Measurements from ENCODE around the gene CCDC57. TPM values are rescaled to one million over a fixed set of nuclear protein-coding genes. Genes with fewer than 3 reads are reported as not detected.

Gene CCDC57
- total RNA-seq, 1 experiment from 2014 or later: 17.8 TPM

DNA sequence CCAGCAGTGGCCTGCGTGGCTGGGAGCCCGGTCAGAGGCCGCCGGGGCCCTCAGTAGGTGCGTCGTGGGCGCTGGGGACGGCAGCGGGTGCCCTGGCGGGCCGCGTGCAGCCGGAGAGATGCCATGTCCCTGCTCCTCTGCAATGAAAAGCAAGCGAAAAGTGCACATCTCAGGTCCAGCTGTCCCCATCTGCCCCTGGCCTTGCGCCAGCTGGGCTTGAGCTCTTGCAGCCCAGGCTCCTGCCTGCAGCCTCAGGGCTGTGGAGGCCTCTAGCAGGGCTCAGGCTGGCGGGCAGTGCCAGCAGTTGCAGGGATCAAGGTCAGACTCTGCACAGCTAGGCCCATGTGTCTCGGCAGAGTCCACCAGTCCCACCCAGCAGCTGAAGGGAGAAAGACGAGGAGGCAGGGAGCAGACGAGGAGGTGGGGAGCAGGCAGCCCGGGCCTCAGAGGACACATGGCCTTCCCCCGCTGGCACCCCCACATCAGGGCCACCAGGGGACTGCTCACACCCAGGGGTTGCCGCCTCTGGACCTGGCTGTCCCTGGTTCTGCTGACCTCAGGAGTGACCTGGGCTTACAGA lies 27.4 kb upstream of the CCDC57 start:
- DNase-seq (ENCODE audit: low read depth, low spot score): no peak
- in situ Hi-C loops (cut with HindIII; ENCODE audit: low pct_unique_long_range_greater_than_20kb, low sequenced_read_pairs): no loop called here

DNA sequence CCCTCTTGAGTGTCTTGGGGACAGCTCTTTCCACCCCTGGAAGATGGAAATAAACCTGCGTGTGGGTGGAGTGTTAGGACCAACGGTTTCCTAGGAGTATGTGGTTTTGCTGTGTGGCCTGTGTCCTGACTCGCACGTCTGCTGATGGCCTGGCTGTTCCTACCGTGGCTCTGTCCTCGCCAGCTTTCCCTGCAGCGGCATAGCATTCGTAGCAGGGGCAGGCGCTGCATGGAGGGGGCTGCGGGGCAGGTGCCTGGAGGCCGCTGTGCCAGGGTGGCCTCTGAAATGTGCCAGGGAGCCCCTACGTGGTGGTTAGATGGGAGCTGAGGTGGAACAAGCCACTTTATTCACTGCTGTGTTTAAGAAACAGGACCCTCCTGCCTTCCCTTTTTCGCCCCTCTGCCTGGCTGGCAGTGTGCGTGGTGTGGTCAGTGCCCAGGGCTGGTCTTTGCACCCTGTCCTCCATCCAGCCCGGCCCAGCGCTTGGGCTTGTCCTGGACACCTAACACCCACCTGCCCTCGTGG lies 26.8 kb upstream of the CCDC57 start:
- in situ Hi-C loops (cut with HindIII; ENCODE audit: low pct_unique_long_range_greater_than_20kb, low sequenced_read_pairs): no loop called here

DNA sequence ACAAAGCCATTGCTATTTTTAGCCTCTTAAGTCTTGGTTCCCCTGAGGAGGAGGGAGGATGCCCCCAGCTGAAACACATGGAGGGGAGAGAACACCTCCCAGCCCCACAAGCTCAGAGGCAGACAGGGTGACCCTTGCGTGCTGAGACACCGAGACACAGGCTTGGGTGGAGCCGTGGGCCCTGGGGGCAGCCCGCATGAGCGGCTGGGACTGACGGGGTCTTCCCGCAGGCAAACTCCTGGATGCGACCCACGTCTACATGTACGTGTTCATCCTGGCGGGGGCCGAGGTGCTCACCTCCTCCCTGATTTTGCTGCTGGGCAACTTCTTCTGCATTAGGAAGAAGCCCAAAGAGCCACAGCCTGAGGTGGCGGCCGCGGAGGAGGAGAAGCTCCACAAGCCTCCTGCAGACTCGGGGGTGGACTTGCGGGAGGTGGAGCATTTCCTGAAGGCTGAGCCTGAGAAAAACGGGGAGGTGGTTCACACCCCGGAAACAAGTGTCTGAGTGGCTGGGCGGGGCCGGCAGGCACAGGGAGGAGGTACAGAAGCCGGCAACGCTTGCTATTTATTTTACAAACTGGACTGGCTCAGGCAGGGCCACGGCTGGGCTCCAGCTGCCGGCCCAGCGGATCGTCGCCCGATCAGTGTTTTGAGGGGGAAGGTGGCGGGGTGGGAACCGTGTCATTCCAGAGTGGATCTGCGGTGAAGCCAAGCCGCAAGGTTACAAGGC lies 26.0 kb upstream of the CCDC57 start:
- in situ Hi-C loops (cut with HindIII; ENCODE audit: low pct_unique_long_range_greater_than_20kb, low sequenced_read_pairs): no loop called here
- DNase-seq (ENCODE audit: low read depth, low spot score): no peak

More for the DNA sequence above, 26.8 kb upstream of the CCDC57 start:
- no peak for DNase-seq (ENCODE audit: low read depth, low spot score)

DNA sequence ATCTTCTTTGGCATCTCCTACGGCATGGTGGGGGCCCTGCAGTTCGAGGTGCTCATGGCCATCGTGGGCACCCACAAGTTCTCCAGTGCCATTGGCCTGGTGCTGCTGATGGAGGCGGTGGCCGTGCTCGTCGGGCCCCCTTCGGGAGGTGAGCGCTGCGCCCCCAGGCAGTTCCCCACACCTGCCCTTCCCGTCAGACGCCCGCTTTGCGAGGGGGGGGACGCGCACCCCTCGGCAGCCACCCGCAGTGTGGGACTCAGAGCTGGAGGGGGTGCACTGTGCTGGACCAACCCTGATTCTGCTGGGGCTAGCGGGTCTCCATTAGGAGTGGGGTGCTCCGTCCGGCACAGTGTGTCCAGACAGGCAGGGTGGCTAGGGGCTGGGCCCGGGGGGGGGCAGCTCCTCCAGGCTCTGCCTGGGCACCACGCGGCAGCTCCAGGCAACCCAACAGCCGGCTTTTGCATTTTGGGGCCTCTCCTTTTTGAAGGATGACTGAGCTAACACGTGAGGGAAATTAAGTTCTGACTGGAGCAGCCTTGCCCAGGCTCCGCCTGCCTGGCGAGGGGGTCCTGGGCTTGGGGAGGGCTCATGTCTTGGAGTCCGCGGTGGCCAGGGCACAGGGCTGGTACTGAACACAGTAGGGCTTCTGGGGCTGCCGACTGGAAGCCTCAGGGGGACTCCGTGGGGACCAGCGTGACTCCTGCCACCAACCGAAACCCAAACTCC lies 25.3 kb upstream of the CCDC57 start:
- DNase-seq (ENCODE audit: low read depth, low spot score): no peak

DNA sequence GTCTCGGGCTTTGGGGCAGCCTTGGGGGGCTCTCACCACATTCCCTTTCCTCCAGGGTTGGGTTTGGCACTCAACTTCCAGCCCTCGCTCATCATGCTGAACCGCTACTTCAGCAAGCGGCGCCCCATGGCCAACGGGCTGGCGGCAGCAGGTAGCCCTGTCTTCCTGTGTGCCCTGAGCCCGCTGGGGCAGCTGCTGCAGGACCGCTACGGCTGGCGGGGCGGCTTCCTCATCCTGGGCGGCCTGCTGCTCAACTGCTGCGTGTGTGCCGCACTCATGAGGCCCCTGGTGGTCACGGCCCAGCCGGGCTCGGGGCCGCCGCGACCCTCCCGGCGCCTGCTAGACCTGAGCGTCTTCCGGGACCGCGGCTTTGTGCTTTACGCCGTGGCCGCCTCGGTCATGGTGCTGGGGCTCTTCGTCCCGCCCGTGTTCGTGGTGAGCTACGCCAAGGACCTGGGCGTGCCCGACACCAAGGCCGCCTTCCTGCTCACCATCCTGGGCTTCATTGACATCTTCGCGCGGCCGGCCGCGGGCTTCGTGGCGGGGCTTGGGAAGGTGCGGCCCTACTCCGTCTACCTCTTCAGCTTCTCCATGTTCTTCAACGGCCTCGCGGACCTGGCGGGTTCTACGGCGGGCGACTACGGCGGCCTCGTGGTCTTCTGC lies 24.6 kb upstream of the CCDC57 start:
- no peak for DNase-seq (ENCODE audit: low read depth, low spot score)
- in situ Hi-C loops (cut with HindIII; ENCODE audit: low pct_unique_long_range_greater_than_20kb, low sequenced_read_pairs): no loop called here

More for the DNA sequence above, 25.3 kb upstream of the CCDC57 start:
- in situ Hi-C loops (cut with HindIII; ENCODE audit: low pct_unique_long_range_greater_than_20kb, low sequenced_read_pairs): no loop called here

DNA sequence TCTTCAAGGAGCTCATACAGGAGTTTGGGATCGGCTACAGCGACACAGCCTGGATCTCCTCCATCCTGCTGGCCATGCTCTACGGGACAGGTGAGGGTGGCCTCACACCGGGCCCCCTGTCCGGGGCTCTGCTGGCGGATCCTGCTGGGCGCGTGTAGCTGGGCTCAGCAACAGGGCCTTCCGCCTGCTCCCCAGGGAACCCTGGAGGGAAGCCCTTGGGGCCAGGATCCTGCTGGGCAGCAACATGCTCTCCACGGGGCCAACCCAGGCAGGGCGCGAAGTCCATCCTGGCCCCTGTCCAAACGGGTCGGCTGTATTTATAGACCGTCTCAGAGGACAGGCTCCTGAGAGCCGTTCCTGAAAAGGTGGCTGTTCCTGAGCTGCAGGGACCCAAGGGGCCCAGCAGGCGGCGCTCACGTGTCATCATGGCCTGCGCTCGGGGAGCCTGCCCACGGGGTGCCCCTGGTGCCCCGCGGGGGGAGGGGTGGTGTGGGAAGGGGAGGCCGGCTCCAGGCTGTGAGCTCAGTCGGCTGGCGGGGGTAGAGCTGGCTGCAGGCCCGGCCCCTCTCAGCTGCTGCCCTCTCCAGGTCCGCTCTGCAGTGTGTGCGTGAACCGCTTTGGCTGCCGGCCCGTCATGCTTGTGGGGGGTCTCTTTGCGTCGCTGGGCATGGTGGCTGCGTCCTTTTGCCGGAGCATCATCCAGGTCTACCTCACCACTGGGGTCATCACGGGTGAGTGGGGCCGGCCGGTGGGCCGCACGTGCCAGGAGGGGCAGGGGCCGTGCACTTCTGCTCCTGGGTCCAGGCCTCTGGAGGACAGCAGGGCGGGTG lies 23.7 kb upstream of the CCDC57 start:
- peak; percentile 72 for DNase-seq (ENCODE audit: low read depth, low spot score)
- in situ Hi-C loops (cut with HindIII; ENCODE audit: low pct_unique_long_range_greater_than_20kb, low sequenced_read_pairs): no loop called here

DNA sequence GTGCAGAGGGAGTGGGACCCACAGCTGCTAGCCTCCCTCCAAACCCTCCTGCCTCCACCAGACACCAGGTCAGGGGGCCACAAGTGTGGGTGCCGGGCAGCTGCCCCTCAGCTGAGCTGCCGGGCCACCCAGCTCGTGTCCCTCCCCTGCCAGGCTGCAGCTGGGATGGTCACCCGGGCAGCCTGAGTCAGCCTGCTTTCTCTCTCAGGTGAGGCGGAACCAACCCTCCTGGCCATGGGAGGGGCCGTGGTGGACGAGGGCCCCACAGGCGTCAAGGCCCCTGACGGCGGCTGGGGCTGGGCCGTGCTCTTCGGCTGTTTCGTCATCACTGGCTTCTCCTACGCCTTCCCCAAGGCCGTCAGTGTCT lies 23.1 kb upstream of the CCDC57 start:
- DNase-seq (ENCODE audit: low read depth, low spot score): no peak

DNA sequence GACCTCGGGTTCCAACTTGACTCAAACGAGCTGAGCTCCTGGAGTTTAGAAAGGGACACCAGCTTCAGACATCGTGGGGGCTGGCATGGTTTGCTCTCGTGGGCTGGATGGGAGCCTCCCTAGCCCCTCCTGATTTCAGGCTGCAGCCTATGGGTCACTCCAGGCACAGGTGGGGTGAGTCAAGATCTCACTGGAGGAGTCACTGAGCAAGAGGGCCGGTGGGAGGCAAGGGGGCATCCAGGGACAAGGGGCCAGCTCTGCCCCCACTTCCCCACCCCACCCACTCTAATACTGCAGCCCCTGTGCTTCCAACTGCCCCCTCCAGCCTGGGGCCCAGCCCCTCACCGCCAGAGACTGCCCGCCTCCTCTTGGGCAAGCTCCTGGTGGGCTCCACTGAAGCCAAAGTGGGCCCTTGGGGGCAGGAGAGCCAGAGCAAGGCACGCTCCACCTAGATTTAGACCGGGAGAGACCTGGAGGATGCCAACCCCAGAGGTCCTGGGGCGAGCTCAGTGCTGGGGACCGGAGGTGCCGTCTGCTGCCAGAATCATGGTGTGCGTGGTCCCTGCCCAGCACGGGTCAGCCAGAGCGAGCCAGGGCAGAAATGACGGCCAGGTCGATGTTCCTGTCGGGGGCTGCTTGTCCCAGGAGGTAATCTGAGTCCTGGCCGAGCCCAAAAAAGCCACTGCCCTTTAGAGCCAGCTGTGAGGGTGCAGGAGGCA lies 22.6 kb upstream of the CCDC57 start:
- in situ Hi-C loops (cut with HindIII; ENCODE audit: low pct_unique_long_range_greater_than_20kb, low sequenced_read_pairs): no loop called here
- no peak for DNase-seq (ENCODE audit: low read depth, low spot score)

More for the DNA sequence above, 23.1 kb upstream of the CCDC57 start:
- in situ Hi-C loops (cut with HindIII; ENCODE audit: low pct_unique_long_range_greater_than_20kb, low sequenced_read_pairs): no loop called here

DNA sequence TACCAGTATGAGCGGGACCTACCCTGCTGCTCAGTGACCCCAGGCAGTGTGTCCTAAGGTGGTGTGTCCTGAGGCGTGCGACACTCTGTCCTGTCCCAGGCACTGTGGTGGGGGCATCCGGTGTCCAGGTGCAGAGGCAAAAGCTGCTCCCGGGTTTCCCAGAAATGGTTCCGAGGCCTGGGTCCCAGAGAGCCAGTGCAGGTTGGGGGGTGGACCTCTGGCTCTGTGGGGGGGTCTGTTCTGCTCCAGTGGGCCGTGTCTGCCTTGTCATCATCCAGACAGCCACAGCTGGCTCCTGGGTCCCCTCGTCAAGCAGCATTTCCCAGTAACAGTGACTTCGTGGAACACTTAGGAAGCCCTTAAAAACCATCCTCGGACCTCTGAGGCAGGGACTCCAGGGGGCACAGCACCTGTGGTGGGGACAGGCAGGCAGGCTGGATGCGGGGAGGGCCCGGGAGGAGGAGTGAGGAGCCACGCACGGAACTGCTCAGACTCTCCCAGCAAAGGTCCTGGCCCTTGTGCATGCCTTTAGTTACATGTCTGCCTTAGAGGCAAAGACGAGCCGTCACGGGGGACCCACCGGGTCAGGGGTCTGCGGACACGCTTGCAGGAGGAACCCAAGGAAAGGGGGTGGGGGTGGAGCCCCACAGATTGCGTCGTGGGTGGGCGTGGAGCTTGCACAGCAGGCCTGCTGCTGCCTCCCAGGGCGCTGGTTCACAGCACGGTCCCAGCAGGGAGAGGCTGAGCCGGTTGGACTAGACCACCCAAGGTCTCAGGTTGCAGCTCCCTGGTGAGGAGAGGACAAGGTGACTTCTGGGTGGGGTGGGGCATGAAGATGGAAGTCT lies 21.8 kb upstream of the CCDC57 start:
- in situ Hi-C loops (cut with HindIII; ENCODE audit: low pct_unique_long_range_greater_than_20kb, low sequenced_read_pairs): no loop called here
- no peak for DNase-seq (ENCODE audit: low read depth, low spot score)

DNA sequence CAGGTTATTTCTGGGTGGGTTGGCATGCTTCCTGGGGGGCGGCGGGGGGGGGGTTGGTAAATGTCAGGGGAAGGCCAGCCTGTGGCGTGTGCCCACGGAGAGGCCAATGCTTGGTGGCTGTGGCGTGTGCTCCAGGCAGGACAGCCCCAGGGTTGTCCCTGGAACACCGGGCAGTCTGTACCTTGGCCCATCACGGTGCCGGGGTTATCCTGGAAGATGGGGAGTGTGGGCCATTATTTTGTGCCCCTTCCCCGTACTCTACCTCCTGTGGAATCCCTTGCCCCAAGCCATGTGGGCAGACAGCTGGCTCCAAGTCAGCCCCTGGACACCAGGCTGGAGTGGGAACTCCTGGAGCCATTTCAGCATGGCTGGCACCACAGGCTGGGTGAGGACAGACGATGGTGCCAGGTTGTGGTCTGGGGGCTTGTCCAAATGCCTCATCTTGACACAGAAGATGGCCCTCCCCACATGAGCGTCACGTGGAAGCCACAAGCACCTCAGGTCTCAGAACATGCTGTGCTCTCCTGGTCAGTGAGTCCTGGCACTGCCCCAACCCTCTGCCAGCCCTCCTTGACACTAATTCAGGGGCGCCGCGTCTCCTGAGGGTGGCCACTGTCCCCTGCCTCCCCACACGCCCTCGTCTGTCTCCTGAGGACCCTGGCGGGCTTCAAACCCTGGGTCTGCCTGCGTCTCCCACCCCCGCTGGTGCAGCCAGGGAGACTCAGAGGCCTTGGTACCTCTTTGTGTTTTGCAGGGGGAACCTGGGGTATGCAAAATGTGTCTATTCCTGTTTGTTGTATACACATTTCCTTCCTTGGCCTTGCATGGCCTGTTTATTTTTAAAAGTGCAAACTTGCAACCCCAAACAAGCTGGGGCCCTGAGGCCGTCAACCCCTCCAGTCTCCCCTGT lies 20.5 kb upstream of the CCDC57 start:
- DNase-seq (ENCODE audit: low read depth, low spot score): no peak
- in situ Hi-C loops (cut with HindIII; ENCODE audit: low pct_unique_long_range_greater_than_20kb, low sequenced_read_pairs): no loop called here

DNA sequence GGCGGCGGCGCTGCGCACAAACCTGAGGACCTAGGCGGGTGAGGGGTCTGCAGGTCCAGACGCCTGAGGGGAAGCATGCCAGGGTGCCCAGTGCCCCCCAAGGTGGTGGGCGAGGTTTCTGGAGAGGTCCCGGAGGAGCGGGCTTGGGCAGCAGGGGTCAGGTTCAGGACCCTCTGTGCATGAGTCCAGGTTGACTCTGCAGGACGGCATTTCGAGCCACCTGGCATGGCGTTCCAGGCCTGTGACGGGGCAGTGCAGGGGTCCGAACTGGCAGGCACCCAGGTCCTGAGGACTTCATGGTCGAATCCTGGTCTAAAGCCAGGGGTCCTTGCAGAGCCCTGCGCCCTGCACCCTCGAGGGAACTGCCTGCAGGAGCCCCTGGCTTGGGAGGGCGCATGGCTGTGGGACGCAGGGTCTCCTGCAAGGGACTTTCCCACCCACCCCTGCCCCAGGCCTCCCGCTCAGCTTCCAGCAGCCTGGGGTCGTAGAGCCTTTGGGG lies 19.7 kb upstream of the CCDC57 start:
- no peak for DNase-seq (ENCODE audit: low read depth, low spot score)
- in situ Hi-C loops (cut with HindIII; ENCODE audit: low pct_unique_long_range_greater_than_20kb, low sequenced_read_pairs): no loop called here

DNA sequence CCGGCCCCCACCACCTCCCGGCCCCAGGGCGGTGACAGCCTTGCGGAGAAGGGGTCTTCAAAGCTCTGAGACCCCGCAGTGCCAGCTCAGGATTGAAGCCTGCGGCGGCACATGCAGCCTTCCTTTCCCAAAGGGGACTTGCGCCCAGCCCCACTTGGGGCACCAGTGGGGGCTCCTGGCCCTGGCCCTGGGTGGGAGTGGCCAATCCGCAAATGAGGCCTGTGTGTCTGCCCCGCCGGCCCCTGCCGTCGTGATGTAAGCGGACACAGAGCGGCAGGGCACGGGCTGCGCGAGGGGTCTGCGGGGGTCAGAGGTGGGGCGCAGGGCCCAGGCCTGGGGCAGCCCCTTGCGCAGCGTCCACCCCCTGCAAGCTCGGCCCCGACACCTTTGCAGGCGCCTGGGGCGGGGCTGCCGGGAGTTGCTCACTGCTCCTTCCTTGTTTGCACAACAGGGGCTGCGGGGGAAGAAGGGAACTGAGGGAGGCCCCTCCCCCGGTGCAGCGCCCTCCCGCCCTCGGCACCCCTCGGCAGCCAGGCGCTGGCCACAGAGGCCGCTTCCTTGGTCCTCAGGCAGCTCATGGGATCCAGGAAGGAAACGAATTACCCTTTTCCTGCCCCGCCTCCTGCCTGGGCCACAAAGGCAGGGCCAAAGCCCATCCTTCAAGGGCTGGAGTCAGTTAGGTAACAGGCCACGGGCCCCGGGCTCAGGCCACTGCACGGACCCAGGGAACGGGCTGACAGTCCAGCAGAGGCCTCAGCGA lies 19.1 kb upstream of the CCDC57 start:
- DNase-seq (ENCODE audit: low read depth, low spot score): peak; percentile 76
- in situ Hi-C loops (cut with HindIII; ENCODE audit: low pct_unique_long_range_greater_than_20kb, low sequenced_read_pairs): no loop called here

DNA sequence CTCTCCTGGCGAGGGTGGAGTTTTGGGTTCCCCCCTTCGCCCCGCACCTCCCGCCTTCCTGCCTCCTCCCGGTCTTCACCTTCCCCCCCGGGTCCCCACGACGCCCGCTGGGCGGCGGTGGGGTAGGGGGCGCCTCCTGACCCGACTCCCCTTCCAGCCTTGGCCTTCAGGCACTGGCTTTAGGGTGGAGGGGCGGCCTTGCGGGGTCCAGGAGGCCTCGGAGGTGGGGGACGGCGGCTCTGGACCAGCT lies 18.6 kb upstream of the CCDC57 start:
- in situ Hi-C loops (cut with HindIII; ENCODE audit: low pct_unique_long_range_greater_than_20kb, low sequenced_read_pairs): no loop called here
- DNase-seq (ENCODE audit: low read depth, low spot score): no peak

DNA sequence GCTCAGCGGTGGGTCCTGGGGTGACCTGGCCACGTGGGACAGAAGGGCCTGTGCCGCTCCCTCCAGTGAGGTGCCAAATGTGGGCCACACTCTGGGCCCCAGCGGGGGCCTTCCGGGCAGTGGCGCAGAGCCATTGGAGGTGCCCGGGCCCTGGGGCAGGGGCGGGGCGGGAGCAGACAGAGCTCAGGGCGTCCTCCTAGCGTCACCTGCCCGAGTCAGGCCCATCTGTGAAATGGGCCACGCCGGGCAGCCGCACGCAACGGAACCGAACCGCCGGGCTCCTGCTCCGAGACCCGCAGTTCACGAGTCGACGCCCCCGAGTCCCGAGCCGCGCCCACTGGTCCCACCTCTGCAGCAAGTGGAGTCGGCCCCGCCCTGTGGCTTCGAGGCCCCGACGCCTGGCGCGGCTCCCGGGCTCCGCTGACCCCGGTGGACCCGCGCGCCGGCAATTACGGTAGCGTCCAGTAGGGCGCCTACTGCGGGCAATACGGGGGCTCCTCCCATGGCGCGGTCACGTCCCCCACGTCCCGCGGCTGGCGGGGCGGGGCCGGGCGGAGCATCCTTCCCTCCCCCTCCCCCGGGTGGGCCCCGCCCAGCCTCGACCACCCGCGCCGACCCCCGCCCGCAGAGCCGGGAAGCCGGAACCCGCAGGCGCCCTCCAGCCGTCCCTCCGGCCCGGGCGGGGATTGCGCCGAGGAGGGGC lies 18.1 kb upstream of the CCDC57 start:
- in situ Hi-C loops (cut with HindIII; ENCODE audit: low pct_unique_long_range_greater_than_20kb, low sequenced_read_pairs): no loop called here
- DNase-seq (ENCODE audit: low read depth, low spot score): peak; percentile 85
